SK-N-SH (cell line): Measurements from ENCODE around the gene NXPE3. TPM values are rescaled to one million over a fixed set of nuclear protein-coding genes. Genes with fewer than 3 reads are reported as not detected.
A peak's percentile ranks its signal among the peaks of the same experiment; 100 is the strongest.

ENCODE experiments used
- CTCF ChIA-PET: fragments of 300-600, 350-600 bp; formaldehyde crosslinking; extraction: SDS; loops from one replicate; lab custom pipeline; 2021; lab: Yijun Ruan, JAX
- POLR2A ChIA-PET: fragments of 350-600 bp; sonication (Branson Sonifier 250); formaldehyde crosslinking; extraction: SDS; loops from one replicate; lab custom pipeline; 2020; ENCODE audit warnings: antibody characterized with exemption, inconsistent platforms; lab: Yijun Ruan, JAX
- DNase-seq: peaks from one replicate; pipeline ENCODE4 v3.0.0; 2012
- H2AFZ ChIP-seq: fragments of 200-600 bp; sonication (generic); 2 replicates; pipeline ENCODE4 v1.8.1; 2016; ENCODE audit warnings: antibody characterized with exemption, mild to moderate bottlenecking, low read depth
- H3F3A ChIP-seq: fragments of 200-600 bp; sonication (generic); replicated peaks from 2 replicates; pipeline ENCODE3; 2016; ENCODE audit warnings: antibody characterized with exemption, mild to moderate bottlenecking; ENCODE audit not compliant: insufficient read depth
- H3K27ac ChIP-seq, 2 experiments: fragments of 200-500 bp in 1 of 2; fragments of 200-600 bp in 1 of 2; sonication (Bioruptor generic) in 1 of 2; sonication (generic), shearing (Covaris generic) in 1 of 2; 2 replicates each; pipeline versions ENCODE4 v1.5.1 to v1.6.1; 2014 to 2016; ENCODE audit warnings: low read depth in 2 of 2, inconsistent platforms in 1 of 2, low read length in 1 of 2, mild to moderate bottlenecking in 1 of 2, mixed read lengths in 1 of 2
- H3K27me3 ChIP-seq: fragments of 200-600 bp; sonication (generic), shearing (Covaris generic); 2 replicates; pipeline ENCODE4 v1.6.1; 2016; ENCODE audit warnings: mixed run types; ENCODE audit not compliant: insufficient read depth
- H3K36me3 ChIP-seq, 2 experiments: fragments of 200-500 bp in 1 of 2; fragments of 200-600 bp in 1 of 2; sonication (Bioruptor generic) in 1 of 2; sonication (generic) in 1 of 2; replicated peaks in 1 of 2; 2 replicates each; pipeline versions ENCODE3 to v1.5.1; 2014 to 2016; ENCODE audit warnings: low read length in 1 of 2, mild to moderate bottlenecking in 1 of 2; ENCODE audit not compliant: insufficient read depth in 2 of 2, control insufficient read depth in 1 of 2
- H3K4me1 ChIP-seq, 2 experiments: fragments of 200-500 bp in 1 of 2; fragments of 200-600 bp in 1 of 2; sonication (Bioruptor generic) in 1 of 2; sonication (generic), shearing (Covaris generic) in 1 of 2; 2 replicates each; pipeline versions ENCODE4 v1.5.1 to v1.6.1; 2014 to 2016; ENCODE audit warnings: low read depth in 1 of 2, low read length in 1 of 2, mixed run types in 1 of 2; ENCODE audit not compliant: insufficient read depth in 2 of 2, control insufficient read depth in 1 of 2
- H3K4me2 ChIP-seq: fragments of 200-600 bp; sonication (generic), shearing (Covaris generic); 2 replicates; pipeline ENCODE4 v1.6.1; 2017; ENCODE audit warnings: mixed run types
- H3K4me3 ChIP-seq, 2 experiments: fragments of 200-500 bp in 1 of 2; fragments of 200-600 bp in 1 of 2; sonication (Bioruptor generic) in 1 of 2; sonication (generic), shearing (Covaris generic) in 1 of 2; 2 replicates each; pipeline versions ENCODE4 v1.5.1 to v1.8.1; 2014 to 2016; ENCODE audit warnings: low read depth in 2 of 2, inconsistent platforms in 1 of 2, low read length in 1 of 2, mild to moderate bottlenecking in 1 of 2, mixed read lengths in 1 of 2, moderate library complexity in 1 of 2
- H3K79me2 ChIP-seq: fragments of 200-600 bp; sonication (generic); 2 replicates; pipeline ENCODE4 v1.8.1; 2017; ENCODE audit warnings: mild to moderate bottlenecking; ENCODE audit not compliant: insufficient read depth
- H3K9ac ChIP-seq: fragments of 200-600 bp; sonication (generic); 2 replicates; pipeline ENCODE4 v1.6.1; 2017; ENCODE audit warnings: mixed run types
- H3K9me2 ChIP-seq: fragments of 200-600 bp; sonication (generic); 2 replicates; pipeline ENCODE4 v1.6.1; 2017; ENCODE audit warnings: mixed run types
- H3K9me3 ChIP-seq: fragments of 200-600 bp; sonication (generic); 2 replicates; pipeline ENCODE4 v1.6.1; 2017; ENCODE audit warnings: mixed run types, mild to moderate bottlenecking, moderate library complexity
- H4K20me1 ChIP-seq: fragments of 200-600 bp; sonication (generic); 2 replicates; pipeline ENCODE4 v1.6.1; 2017; ENCODE audit warnings: mild to moderate bottlenecking, mixed run types; ENCODE audit not compliant: insufficient read depth
- CHD2 ChIP-seq: fragments of 150-350 bp; IDR thresholded peaks from 2 replicates; pipeline ENCODE4 v1.6.1; 2018; ENCODE audit warnings: low read length; ENCODE audit not compliant: partially characterized antibody
- EZH2phosphoT487 ChIP-seq: fragments of 200-600 bp; sonication (generic); IDR thresholded peaks from 2 replicates; pipeline ENCODE4 v1.6.1; 2017; ENCODE audit warnings: low read depth, mixed run types, mild to moderate bottlenecking, antibody characterized with exemption, moderate library complexity, borderline replicate concordance
- MEF2A ChIP-seq: IDR thresholded peaks from 2 replicates; pipeline ENCODE4 v1.4.0; 2012; ENCODE audit warnings: low read depth, borderline replicate concordance
- MXI1 ChIP-seq: IDR thresholded peaks from 2 replicates; pipeline ENCODE4 v1.6.1; 2012; ENCODE audit warnings: mild to moderate bottlenecking, low read depth, low read length, improper control_type of control experiment
- NFIC ChIP-seq: IDR thresholded peaks from 2 replicates; pipeline ENCODE4 v1.4.0; 2012; ENCODE audit warnings: borderline replicate concordance
- RAD21 ChIP-seq: IDR thresholded peaks from 2 replicates; pipeline ENCODE4 v1.6.1; 2012; ENCODE audit warnings: mild to moderate bottlenecking, low read length
- RFX5 ChIP-seq: IDR thresholded peaks from 2 replicates; pipeline ENCODE4 v1.6.1; 2012; ENCODE audit warnings: mild to moderate bottlenecking, improper control_type of control experiment, low read length
- SIN3A ChIP-seq: IDR thresholded peaks from 2 replicates; pipeline ENCODE4 v1.6.1; 2012; ENCODE audit warnings: low read depth, mild to moderate bottlenecking, low read length, moderate library complexity, borderline replicate concordance
- SMC3 ChIP-seq: IDR thresholded peaks from 2 replicates; pipeline ENCODE4 v1.6.1; 2012; ENCODE audit warnings: low read depth, low read length, improper control_type of control experiment
- TAF1 ChIP-seq: IDR thresholded peaks from 2 replicates; pipeline ENCODE4 v1.6.1; 2012; ENCODE audit warnings: low read depth, mild to moderate bottlenecking, low read length, moderate library complexity, borderline replicate concordance
- TCF12 ChIP-seq: IDR thresholded peaks from 2 replicates; pipeline ENCODE4 v1.4.0; 2012
- TEAD4 ChIP-seq: IDR thresholded peaks from 2 replicates; pipeline ENCODE4 v1.4.0; 2012; ENCODE audit warnings: mild to moderate bottlenecking, borderline replicate concordance; ENCODE audit not compliant: insufficient read depth
- YY1 ChIP-seq: IDR thresholded peaks from 2 replicates; pipeline ENCODE4 v1.4.0; 2012; ENCODE audit warnings: low read depth, mild to moderate bottlenecking
- ZBTB33 ChIP-seq: IDR thresholded peaks from 2 replicates; pipeline ENCODE4 v1.4.0; 2012; ENCODE audit warnings: low read depth, borderline replicate concordance
- WGBS: methylation state at CpG from one replicate; pipeline ENCODE4 v1.1.6; 2017; ENCODE audit warnings: low lambda C conversion rate; 5-methylcytosine and 5-hydroxymethylcytosine counted together
- polyA plus RNA-seq, 3 experiments: library from polyadenylated mRNA; depleted of rRNA; stranded (reverse); fragments of >200 nt; gene quantifications; 2 replicates each; pipeline ENCODE4 v1.2.3, GENCODE V29; 2012
- TF ChIP-seq, protein P1 (sequence below): fragments of 200-600 bp; sonication (generic); IDR thresholded peaks from 2 replicates; pipeline ENCODE4 v1.6.1; 2017; ENCODE audit warnings: antibody characterized with exemption, mild to moderate bottlenecking, moderate library complexity

Gene NXPE3
- polyA plus RNA-seq, 1 of the 3 experiments (the other 2 are of a cell fraction): 21.3 TPM

- TF ChIP-seq SMC3 (peak; percentile 19; the same call in 1 of the 2 replicates), EZH2phosphoT487 (no peak), NFIC (0 out of 2 replicates have a peak, but pooled peaks have one; percentile 7), TAF1 (peak; percentile 97), CHD2 (peak; percentile 4), MEF2A (no peak), YY1 (no peak), MXI1 (peak; percentile 43; the same call in 1 of the 2 replicates), RFX5 (no peak), ZBTB33 (no peak), SIN3A (peak; percentile 89; the same call in 1 of the 2 replicates)
These were observed 70.0 kb downstream of the NXPE3 start, which contains the start of gene NFKBIZ (continued) for GRCh38 chr3:101848754-101849713.

- 0% methylated on average over 15 of the region's 67 CpGs for WGBS
- Histone ChIP-seq H3K9ac (peak overlapping the region; percentile 98), H2AFZ (no peak overlapping the region), H3K4me1 (peaks cover 0 to 5% of the 10 kb centered on the region in 2 experiments; a peak in 3 of 4 replicates), H3K4me3 (peak overlapping the region; percentile 77 to 87), H3K9me2 (no peaks in the 10 kb centered on the region), H4K20me1 (peaks cover 42% of the 10 kb centered on the region), H3K27ac (peak overlapping the region; percentile 82), H3K36me3 (peaks cover 32 to 40% of the 10 kb centered on the region in 2 experiments)
- POLR2A ChIA-PET: interaction anchor here (0.7 to 1.7 kb wide), 9 partner anchors 9 to 379 kb away, joined by 3 to 7 read pairs (median 4); no protein-coding TSS in a partner anchor
- TF ChIP-seq TEAD4 (0 out of 2 replicates have a peak, but pooled peaks have one; percentile 12), TCF12 (no peak), RAD21 (peak; percentile 28; the same call in 1 of the 2 replicates), RFX5 (no peak), TAF1 (no peak)
- TF ChIP-seq, protein P1, sequence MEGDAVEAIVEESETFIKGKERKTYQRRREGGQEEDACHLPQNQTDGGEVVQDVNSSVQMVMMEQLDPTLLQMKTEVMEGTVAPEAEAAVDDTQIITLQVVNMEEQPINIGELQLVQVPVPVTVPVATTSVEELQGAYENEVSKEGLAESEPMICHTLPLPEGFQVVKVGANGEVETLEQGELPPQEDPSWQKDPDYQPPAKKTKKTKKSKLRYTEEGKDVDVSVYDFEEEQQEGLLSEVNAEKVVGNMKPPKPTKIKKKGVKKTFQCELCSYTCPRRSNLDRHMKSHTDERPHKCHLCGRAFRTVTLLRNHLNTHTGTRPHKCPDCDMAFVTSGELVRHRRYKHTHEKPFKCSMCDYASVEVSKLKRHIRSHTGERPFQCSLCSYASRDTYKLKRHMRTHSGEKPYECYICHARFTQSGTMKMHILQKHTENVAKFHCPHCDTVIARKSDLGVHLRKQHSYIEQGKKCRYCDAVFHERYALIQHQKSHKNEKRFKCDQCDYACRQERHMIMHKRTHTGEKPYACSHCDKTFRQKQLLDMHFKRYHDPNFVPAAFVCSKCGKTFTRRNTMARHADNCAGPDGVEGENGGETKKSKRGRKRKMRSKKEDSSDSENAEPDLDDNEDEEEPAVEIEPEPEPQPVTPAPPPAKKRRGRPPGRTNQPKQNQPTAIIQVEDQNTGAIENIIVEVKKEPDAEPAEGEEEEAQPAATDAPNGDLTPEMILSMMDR: no peak
- TF ChIP-seq, all 33 proteins: peak for 2
- peak; percentile 76 for DNase-seq
- CTCF ChIA-PET: interaction anchor here (0.7 to 2.3 kb wide), 9 partner anchors 15 to 379 kb away, joined by 3 to 18 read pairs (median 4); no protein-coding TSS in a partner anchor
- peak overlapping the region; percentile 89 for H3K4me2 ChIP-seq
- no peaks in the 10 kb centered on the region for H3K27me3 ChIP-seq
- H3K9me3 ChIP-seq: no peaks in the 10 kb centered on the region
- peaks cover 14% of the 10 kb centered on the region for H3F3A ChIP-seq
- peaks cover 53% of the 10 kb centered on the region for H3K79me2 ChIP-seq
These were observed 70.8 kb downstream of the NXPE3 start for GRCh38 chr3:101849714-101850245.
